DOHH2 (cell line): ENCODE data around the gene ING2.

Experiments used
- H3F3A ChIP-seq: fragments of 200-600 bp; sonication (generic), shearing (Covaris generic); 2 replicates; pipeline ENCODE4 v1.6.0; 2016; ENCODE audit warnings: antibody characterized with exemption, mild to moderate bottlenecking; ENCODE audit not compliant: control insufficient read depth, insufficient read depth
- H3K27ac ChIP-seq: fragments of 200-600 bp; sonication (generic); 2 replicates; pipeline ENCODE4 v1.5.1; 2014; ENCODE audit warnings: low read depth, mild to moderate bottlenecking, low read length, moderate library complexity
- H3K27me3 ChIP-seq: fragments of 200-600 bp; sonication (generic); 2 replicates; pipeline ENCODE4 v1.6.1; 2014; ENCODE audit warnings: mild to moderate bottlenecking, low read length, mixed read lengths; ENCODE audit not compliant: control insufficient read depth
- H3K36me3 ChIP-seq: fragments of 200-600 bp; sonication (generic); 2 replicates; pipeline ENCODE4 v1.6.1; 2014; ENCODE audit warnings: mild to moderate bottlenecking, low read length, moderate library complexity, mixed read lengths; ENCODE audit not compliant: control insufficient read depth
- H3K4me1 ChIP-seq: fragments of 200-600 bp; sonication (generic); 2 replicates; pipeline ENCODE4 v1.6.1; 2014; ENCODE audit warnings: mild to moderate bottlenecking, low read length, mixed read lengths; ENCODE audit not compliant: control insufficient read depth
- H3K4me2 ChIP-seq: fragments of 200-600 bp; sonication (generic); 2 replicates; pipeline ENCODE4 v1.6.0; 2014; ENCODE audit warnings: mild to moderate bottlenecking, low read length, moderate library complexity
- H3K4me3 ChIP-seq: fragments of 200-600 bp; sonication (generic); 2 replicates; pipeline ENCODE4 v1.5.1; 2014; ENCODE audit warnings: mild to moderate bottlenecking, low read length, mixed read lengths
- H3K79me2 ChIP-seq: fragments of 200-600 bp; sonication (generic); 2 replicates; pipeline ENCODE4 v1.6.1; 2014; ENCODE audit warnings: mild to moderate bottlenecking, low read length, mixed read lengths; ENCODE audit not compliant: control insufficient read depth
- H3K9me2 ChIP-seq: fragments of 200-600 bp; sonication (generic); replicated peaks from 2 replicates; pipeline ENCODE4 v1.6.1; 2014; ENCODE audit warnings: mild to moderate bottlenecking, low read length, mixed read lengths; ENCODE audit not compliant: control insufficient read depth
- H3K9me3 ChIP-seq: fragments of 200-600 bp; sonication (generic); 2 replicates; pipeline ENCODE4 v1.6.1; 2014; ENCODE audit warnings: antibody characterized with exemption, low read length, mixed read lengths; ENCODE audit not compliant: control insufficient read depth, insufficient read depth
- H4K20me1 ChIP-seq: fragments of 200-600 bp; sonication (generic); 2 replicates; pipeline ENCODE4 v1.6.0; 2014; ENCODE audit warnings: low read depth, mild to moderate bottlenecking, antibody characterized with exemption, low read length, moderate library complexity; ENCODE audit not compliant: control insufficient read depth, insufficient read depth
- CTCF ChIP-seq: fragments of 200-600 bp; sonication (generic); IDR thresholded peaks from one replicate; pipeline ENCODE4 v1.5.1; 2014; ENCODE audit warnings: antibody characterized with exemption, mild to moderate bottlenecking, low read depth, low read length; ENCODE audit not compliant: poor library complexity, severe bottlenecking
- EZH2phosphoT487 ChIP-seq: fragments of 200-600 bp; sonication (generic); IDR thresholded peaks from 2 replicates; pipeline ENCODE4 v1.6.1; 2017; ENCODE audit warnings: borderline replicate concordance, mild to moderate bottlenecking, antibody characterized with exemption, low read length, moderate library complexity, mixed read lengths

Gene ING2

GRCh38 chr4:183556947-183557346, 52.1 kb downstream of the ING2 start:
- H3K36me3 ChIP-seq, result no peaks in the 10 kb centered on the region

GRCh38 chr4:183557611-183558010, 52.8 kb downstream of the ING2 start:
- H3K36me3 ChIP-seq, result no peaks in the 10 kb centered on the region
- no peaks in the 10 kb centered on the region for H3K27me3 ChIP-seq
- H4K20me1 ChIP-seq, result no peaks in the 10 kb centered on the region
- no peaks in the 10 kb centered on the region for H3F3A ChIP-seq
- TF ChIP-seq CTCF (no peak), EZH2phosphoT487 (no peak)
- H3K4me2 ChIP-seq, result no peak overlapping the region
- H3K9me2 ChIP-seq, result no peaks in the 10 kb centered on the region
- no peaks in the 10 kb centered on the region for H3K4me1 ChIP-seq
- H3K79me2 ChIP-seq, result no peaks in the 10 kb centered on the region
- no peak overlapping the region for H3K4me3 ChIP-seq
- no peak overlapping the region for H3K27ac ChIP-seq
- peaks cover 5% of the 10 kb centered on the region; the same call in 1 of the 2 replicates for H3K9me3 ChIP-seq

More at GRCh38 chr4:183556947-183557346, 52.1 kb downstream of the ING2 start:
- H3K9me2 ChIP-seq, result no peaks in the 10 kb centered on the region
- H3K27me3 ChIP-seq, result no peaks in the 10 kb centered on the region
- TF ChIP-seq EZH2phosphoT487 (no peak), CTCF (no peak)
- H3K4me2 ChIP-seq, result no peak overlapping the region
- no peaks in the 10 kb centered on the region for H3K4me1 ChIP-seq
- H3K79me2 ChIP-seq, result no peaks in the 10 kb centered on the region
- H3F3A ChIP-seq, result no peaks in the 10 kb centered on the region
- H3K27ac ChIP-seq, result no peak overlapping the region
- H3K9me3 ChIP-seq, result peaks cover 11% of the 10 kb centered on the region; the same call in 1 of the 2 replicates
- H4K20me1 ChIP-seq, result no peaks in the 10 kb centered on the region
- H3K4me3 ChIP-seq, result no peak overlapping the region

GRCh38 chr4:183558873-183559272, 54.0 kb downstream of the ING2 start:
- Histone ChIP-seq H3K9me2 (no peaks in the 10 kb centered on the region), H3K4me2 (no peak overlapping the region), H3K27ac (no peak overlapping the region), H3K36me3 (no peaks in the 10 kb centered on the region), H3K9me3 (no peaks in the 10 kb centered on the region), H3F3A (no peaks in the 10 kb centered on the region), H3K4me1 (no peaks in the 10 kb centered on the region), H3K79me2 (no peaks in the 10 kb centered on the region), H4K20me1 (no peaks in the 10 kb centered on the region), H3K4me3 (no peak overlapping the region), H3K27me3 (no peaks in the 10 kb centered on the region)
- TF ChIP-seq CTCF (no peak), EZH2phosphoT487 (no peak)
